Trophoblast cell (in vitro differentiated cells and primary cell): Measurements from ENCODE around the gene SULT1A3.
"Not testable (repeated sequence)": the region's sequence is repeated elsewhere in the genome, so short reads cannot be mapped to it uniquely, and the experiment has no call there.

Source experiments
- DNase-seq, 2 donors: peaks; one replicate each; pipeline ENCODE4 v3.0.0-alpha.2; 2016
- H2AFZ ChIP-seq: 2 replicates; pipeline ENCODE4 v1.6.1; 2013; ENCODE audit warnings: low read length, moderate library complexity, mild to moderate bottlenecking; ENCODE audit not compliant: insufficient read depth, poor library complexity
- H2AK5ac ChIP-seq: 2 replicates; pipeline ENCODE4 v1.6.1; 2013; ENCODE audit warnings: mild to moderate bottlenecking, low read length
- H2BK120ac ChIP-seq: 2 replicates; pipeline ENCODE4 v1.6.1; 2013; ENCODE audit warnings: low read length, mild to moderate bottlenecking, moderate library complexity; ENCODE audit not compliant: insufficient read depth, poor library complexity
- H2BK12ac ChIP-seq: 2 replicates; pipeline ENCODE4 v1.6.1; 2013; ENCODE audit warnings: mild to moderate bottlenecking, low read length, moderate library complexity
- H2BK5ac ChIP-seq: 2 replicates; pipeline ENCODE4 v1.6.1; 2013; ENCODE audit warnings: low read length, low read depth, moderate library complexity, mild to moderate bottlenecking; ENCODE audit not compliant: poor library complexity
- H3K14ac ChIP-seq: 2 replicates; pipeline ENCODE4 v1.6.1; 2013; ENCODE audit warnings: mild to moderate bottlenecking, low read length
- H3K18ac ChIP-seq: 2 replicates; pipeline ENCODE4 v1.6.1; 2013; ENCODE audit warnings: mild to moderate bottlenecking, low read length
- H3K23ac ChIP-seq: 2 replicates; pipeline ENCODE4 v1.6.1; 2013; ENCODE audit warnings: low read length
- H3K27ac ChIP-seq: 2 replicates; pipeline ENCODE4 v1.5.1; 2013; ENCODE audit warnings: low read depth, mild to moderate bottlenecking, inconsistent platforms, low read length, moderate library complexity
- H3K27me3 ChIP-seq: 2 replicates; pipeline ENCODE4 v1.6.1; 2013; ENCODE audit warnings: inconsistent platforms, mild to moderate bottlenecking, low read length, moderate library complexity; ENCODE audit not compliant: insufficient read depth
- H3K36me3 ChIP-seq, 2 experiments: 1 replicate in 1 of 2; 2 replicates in 1 of 2; pipeline ENCODE4 v1.6.1; 2013; ENCODE audit warnings: low read length in 2 of 2, mild to moderate bottlenecking in 2 of 2, moderate library complexity in 1 of 2; ENCODE audit not compliant: insufficient read depth in 2 of 2, control insufficient read depth in 1 of 2
- H3K4ac ChIP-seq: 2 replicates; pipeline ENCODE4 v1.6.1; 2013; ENCODE audit warnings: low read depth, mild to moderate bottlenecking, low read length, moderate library complexity
- H3K4me1 ChIP-seq, 2 experiments: 1 replicate in 1 of 2; 2 replicates in 1 of 2; pipeline ENCODE4 v1.6.1; 2013; ENCODE audit warnings: low read length in 2 of 2, mild to moderate bottlenecking in 2 of 2, moderate library complexity in 1 of 2; ENCODE audit not compliant: insufficient read depth in 2 of 2, control insufficient read depth in 1 of 2
- H3K4me2 ChIP-seq: 2 replicates; pipeline ENCODE4 v1.6.1; 2013; ENCODE audit warnings: inconsistent platforms, mild to moderate bottlenecking, low read length, moderate library complexity
- H3K4me3 ChIP-seq: 2 replicates; pipeline ENCODE4 v1.5.1; 2013; ENCODE audit warnings: mild to moderate bottlenecking, low read depth, low read length, inconsistent platforms
- H3K79me1 ChIP-seq: one replicate; pipeline ENCODE4 v1.6.1; 2013; ENCODE audit warnings: low read length
- H3K79me2 ChIP-seq: 2 replicates; pipeline ENCODE4 v1.6.1; 2013; ENCODE audit warnings: low read length, mild to moderate bottlenecking; ENCODE audit not compliant: control insufficient read depth, insufficient read depth, poor library complexity
- H3K9ac ChIP-seq: 2 replicates; pipeline ENCODE4 v1.6.1; 2013; ENCODE audit warnings: mild to moderate bottlenecking, low read length
- H3K9me3 ChIP-seq: 2 replicates; pipeline ENCODE4 v1.6.1; 2013; ENCODE audit warnings: low read depth, mild to moderate bottlenecking, control low read depth, inconsistent platforms, low read length; ENCODE audit not compliant: insufficient read depth
- H4K12ac ChIP-seq: 2 replicates; pipeline ENCODE4 v1.6.1; 2013; ENCODE audit warnings: low read depth, mild to moderate bottlenecking, low read length, moderate library complexity
- H4K8ac ChIP-seq: 2 replicates; pipeline ENCODE4 v1.6.1; 2013; ENCODE audit warnings: low read depth, mild to moderate bottlenecking, low read length, moderate library complexity
- H4K91ac ChIP-seq: one replicate; pipeline ENCODE4 v1.6.1; 2013; ENCODE audit warnings: low read depth, mild to moderate bottlenecking, low read length, moderate library complexity
- WGBS: extraction: QIAGEN DNeasy Blood & Tissue Kit; methylation state at CpG from one replicate; pipeline ENCODE4 v1.1.7; 2013; ENCODE audit warnings: missing lambda C conversion rate; ENCODE audit not compliant: insufficient read length, insufficient coverage; ENCODE audit errors: extremely low coverage; 5-methylcytosine and 5-hydroxymethylcytosine counted together

SULT1A3 gene

DNA sequence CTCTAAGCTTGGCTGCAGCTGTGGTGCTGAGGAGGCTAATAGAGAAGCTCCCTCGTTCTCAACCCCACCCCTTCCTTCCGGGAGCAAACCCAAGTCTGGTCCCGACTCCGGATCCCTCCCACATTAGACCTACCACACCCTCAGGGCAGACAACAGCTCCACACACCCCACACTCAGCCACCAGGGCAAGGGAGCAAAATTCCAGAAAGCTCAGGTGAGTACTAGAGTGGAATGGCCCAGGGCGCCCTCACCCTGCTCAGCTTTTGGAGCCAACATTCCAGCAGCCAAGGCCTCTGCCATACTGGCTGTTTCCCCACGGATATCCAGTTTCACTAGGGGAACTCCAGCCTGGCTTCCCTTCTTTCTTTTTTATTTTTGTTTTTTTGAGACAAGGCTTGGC lies 10.0 kb downstream of the SULT1A3 start:
- H2BK12ac ChIP-seq, H3K9ac ChIP-seq, H2BK120ac ChIP-seq, H2AK5ac ChIP-seq, DNase-seq, H4K8ac ChIP-seq, H3K18ac ChIP-seq, H3K79me2 ChIP-seq, H3K14ac ChIP-seq, H3K36me3 ChIP-seq, H4K12ac ChIP-seq, H2AFZ ChIP-seq, H3K27ac ChIP-seq, H3K4ac ChIP-seq, H4K91ac ChIP-seq, H3K27me3 ChIP-seq, H3K4me3 ChIP-seq, H3K4me2 ChIP-seq, H3K4me1 ChIP-seq, H3K79me1 ChIP-seq, H3K9me3 ChIP-seq, H2BK5ac ChIP-seq, H3K23ac ChIP-seq: not testable (repeated sequence)
- WGBS = no CpG with 5 or more reads among the region's 6 CpGs

- not testable (repeated sequence) for H3K36me3 ChIP-seq, H2AFZ ChIP-seq, H3K14ac ChIP-seq, H3K4me2 ChIP-seq, H2BK5ac ChIP-seq, H3K9me3 ChIP-seq, H3K4me3 ChIP-seq, H3K4ac ChIP-seq, H2BK120ac ChIP-seq, H2BK12ac ChIP-seq, H3K79me2 ChIP-seq, H3K4me1 ChIP-seq, H4K12ac ChIP-seq, H3K18ac ChIP-seq, H3K9ac ChIP-seq, H4K8ac ChIP-seq, H2AK5ac ChIP-seq, H3K27ac ChIP-seq, H4K91ac ChIP-seq, H3K23ac ChIP-seq, H3K27me3 ChIP-seq, H3K79me1 ChIP-seq, DNase-seq
- no CpG with 5 or more reads among the region's 4 CpGs for WGBS
Observed at GRCh38 chr16:30211414-30211813, 12.4 kb downstream of the SULT1A3 start.

GRCh38 chr16:30217082-30217481 lies 18.0 kb downstream of the SULT1A3 start:
- H2AK5ac ChIP-seq, H3K4me3 ChIP-seq, H3K18ac ChIP-seq, H3K4me2 ChIP-seq, H2BK5ac ChIP-seq, H2BK12ac ChIP-seq, H3K4me1 ChIP-seq, DNase-seq, H3K27me3 ChIP-seq, H4K8ac ChIP-seq, H2BK120ac ChIP-seq, H3K23ac ChIP-seq, H3K9me3 ChIP-seq, H3K79me2 ChIP-seq, H4K91ac ChIP-seq, H3K14ac ChIP-seq, H3K79me1 ChIP-seq, H4K12ac ChIP-seq, H3K27ac ChIP-seq, H3K36me3 ChIP-seq, H2AFZ ChIP-seq, H3K9ac ChIP-seq, H3K4ac ChIP-seq: not testable (repeated sequence)
- WGBS = no CpG with 5 or more reads among the region's 5 CpGs

DNA sequence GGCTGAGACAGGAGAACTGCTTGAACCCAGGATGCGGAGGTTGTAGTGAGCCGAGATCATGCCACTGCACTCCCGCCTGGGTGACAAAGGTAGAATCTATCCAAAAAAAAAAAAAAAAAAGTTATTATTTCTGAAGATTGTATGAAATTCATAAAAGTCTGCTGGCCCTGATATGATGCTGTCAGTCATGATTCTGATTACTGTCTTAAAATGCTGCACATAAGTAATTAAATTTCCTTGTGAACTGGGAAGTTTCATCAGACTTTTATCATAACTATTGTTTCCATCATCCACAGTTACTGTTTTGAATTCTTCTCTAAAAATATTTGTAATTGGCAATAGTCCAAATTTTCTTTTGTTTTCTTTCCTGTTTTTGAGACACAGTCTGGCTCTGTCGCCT lies 49.3 kb downstream of the SULT1A3 start, which contains the start of gene NPIPB13:
NPIPB13 (minus strand) TSS at position 101 of the 400 bp plus-strand sequence. CDS start 2,906 bp downstream, outside the sequence.
- not testable (repeated sequence) for DNase-seq, H3K18ac ChIP-seq, H2AFZ ChIP-seq, H2BK12ac ChIP-seq, H3K14ac ChIP-seq, H3K9ac ChIP-seq, H4K91ac ChIP-seq, H2BK5ac ChIP-seq, H4K8ac ChIP-seq, H3K27me3 ChIP-seq, H3K79me1 ChIP-seq, H3K4ac ChIP-seq, H3K36me3 ChIP-seq, H3K4me2 ChIP-seq, H3K79me2 ChIP-seq, H3K23ac ChIP-seq, H3K27ac ChIP-seq, H3K4me1 ChIP-seq, H4K12ac ChIP-seq, H2AK5ac ChIP-seq, H3K4me3 ChIP-seq, H2BK120ac ChIP-seq, H3K9me3 ChIP-seq
- no CpG with 5 or more reads among the region's 4 CpGs for whole genome bisulfite sequencing
